Choroid plexus epithelial cell (primary cell): Measurements from ENCODE around the gene PCED1A.

Experiments used
- DNase-seq: peaks from one replicate; pipeline ENCODE4 v3.0.0-alpha.2; 2010; ENCODE audit warnings: low read depth
- H3K4me3 ChIP-seq: 2 replicates; pipeline ENCODE4 v1.5.1; 2011; ENCODE audit warnings: low read depth, mild to moderate bottlenecking, control low read depth, low read length, moderate library complexity
- CTCF ChIP-seq: conservative IDR thresholded peaks from 2 replicates; pipeline ENCODE4 v1.5.1; 2011; ENCODE audit warnings: low read depth, mild to moderate bottlenecking, control low read depth, inconsistent platforms, low read length, moderate library complexity

PCED1A gene

DNA sequence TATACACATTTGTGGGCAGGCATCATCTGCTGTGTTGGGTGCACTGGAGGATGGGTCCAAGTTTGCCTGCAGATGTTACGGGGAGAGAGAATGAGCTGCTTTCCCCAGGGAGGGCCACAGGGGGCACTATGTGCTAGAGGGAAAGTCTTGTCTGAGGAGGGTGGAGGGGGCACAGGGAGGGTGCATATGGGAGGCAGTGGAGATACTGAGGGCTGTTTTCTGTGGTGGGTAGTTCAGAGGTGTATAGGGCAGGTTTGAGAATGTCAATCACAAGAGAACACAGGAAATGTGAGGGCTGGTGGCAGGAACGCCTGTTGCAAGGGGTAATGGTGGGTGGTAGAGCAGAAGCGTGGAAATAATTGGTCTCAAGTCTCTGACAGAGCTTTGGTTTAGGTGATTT lies 25.2 kb upstream of the PCED1A start:
- DNase-seq: peak; percentile 25
- peak; percentile 50 for TF ChIP-seq CTCF
- H3K4me3 ChIP-seq: no peak overlapping the region

DNA sequence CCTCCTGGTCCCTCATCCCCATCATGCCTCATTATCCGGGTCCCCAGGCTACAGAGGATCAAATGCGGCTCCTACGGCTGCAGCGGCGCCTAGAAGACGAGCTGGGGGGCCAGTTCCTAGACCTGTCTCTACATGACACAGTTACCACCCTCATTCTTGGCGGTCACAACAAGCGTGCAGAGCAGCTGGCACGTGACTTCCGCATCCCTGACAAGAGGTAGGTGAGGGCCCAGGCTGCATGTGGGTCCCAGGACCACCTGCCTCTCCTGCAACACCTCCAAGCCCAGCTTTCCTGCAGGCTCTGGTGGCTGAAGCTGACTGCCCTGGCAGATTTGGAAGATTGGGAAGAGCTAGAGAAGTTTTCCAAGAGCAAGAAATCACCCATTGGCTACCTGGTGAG lies 24.6 kb upstream of the PCED1A start:
- no peak for TF ChIP-seq CTCF
- no peak overlapping the region for H3K4me3 ChIP-seq
- DNase-seq: no peak

- DNase-seq: no peak
- H3K4me3 ChIP-seq: no peak overlapping the region
Measured at GRCh38 chr20:2864626-2865025, 24.2 kb upstream of the PCED1A start.

DNA sequence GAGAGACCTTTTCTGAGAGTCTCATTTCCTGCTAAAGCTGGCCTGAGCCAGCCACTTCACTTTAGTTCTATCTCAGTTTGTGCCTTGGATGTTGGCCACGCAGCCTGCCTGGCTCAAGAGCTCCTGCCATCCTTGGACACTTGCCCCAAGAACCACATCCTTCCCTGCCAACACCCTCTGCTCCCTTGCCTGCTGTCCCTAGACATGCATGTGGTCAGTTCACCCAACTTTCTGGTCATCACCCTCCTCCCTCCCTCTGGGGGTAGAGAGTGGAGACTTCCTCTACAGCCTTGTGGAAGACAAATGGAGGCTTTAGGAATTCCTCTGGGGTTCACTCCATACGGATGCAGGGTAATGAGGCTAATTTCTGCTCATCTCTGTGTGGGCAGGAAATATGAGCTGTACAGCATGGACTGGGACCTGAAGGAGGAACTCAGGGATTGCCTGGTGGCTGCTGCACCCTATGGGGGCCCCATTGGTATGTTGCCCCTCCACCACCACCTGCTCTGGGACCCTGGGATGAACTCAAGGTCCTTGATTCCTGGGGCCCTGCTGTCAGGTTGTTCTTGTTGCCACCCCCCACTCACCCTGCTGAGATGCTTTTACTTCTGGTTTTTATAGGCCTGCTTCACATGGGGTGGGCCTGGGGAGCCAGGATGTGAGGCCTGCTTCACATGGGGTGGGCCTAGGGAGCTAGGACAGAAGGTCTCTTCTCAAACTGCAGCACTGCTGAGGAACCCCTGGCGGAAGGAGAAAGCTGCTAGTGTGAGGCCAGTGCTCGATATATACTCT lies 19.1 kb upstream of the PCED1A start:
- DNase-seq: no peak
- TF ChIP-seq CTCF: no peak
- no peak overlapping the region for H3K4me3 ChIP-seq

More at GRCh38 chr20:2864626-2865025, 24.2 kb upstream of the PCED1A start:
- no peak for TF ChIP-seq CTCF

DNA sequence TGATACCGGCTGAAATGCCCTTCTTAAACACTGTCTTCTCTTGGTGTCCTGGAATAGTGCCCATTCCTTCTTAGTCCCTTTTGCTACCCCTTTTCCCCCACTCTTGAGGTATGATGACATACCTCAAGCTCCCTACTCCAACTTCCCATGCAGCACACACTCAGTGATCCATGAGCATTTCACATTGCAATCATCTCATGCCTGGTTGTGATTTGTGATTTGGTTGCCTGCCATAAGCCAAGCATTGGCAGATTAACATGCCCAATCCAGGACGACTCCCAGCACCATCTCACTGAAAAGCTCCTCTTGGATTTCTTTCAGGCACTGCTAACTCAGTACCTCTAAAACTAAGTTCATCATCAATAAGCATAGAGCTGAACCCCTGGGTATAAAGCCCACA lies 18.1 kb upstream of the PCED1A start:
- no peak for DNase-seq
- no peak for TF ChIP-seq CTCF
- H3K4me3 ChIP-seq: no peak overlapping the region

- DNase-seq: no peak
- no peak for TF ChIP-seq CTCF
- no peak overlapping the region for H3K4me3 ChIP-seq
Measured at GRCh38 chr20:2851086-2851485, 10.6 kb upstream of the PCED1A start.

- DNase-seq: no peak
- no peak overlapping the region for H3K4me3 ChIP-seq
- TF ChIP-seq CTCF: no peak
Measured at GRCh38 chr20:2849529-2849928, 9.1 kb upstream of the PCED1A start.
